Kidney capillary endothelial cell (primary cell): ENCODE data around the gene FIG4.
"Not testable (repeated sequence)": the region's sequence is repeated elsewhere in the genome, so short reads cannot be mapped to it uniquely, and the experiment has no call there.

Experiments
- DNase-seq: peaks from one replicate; pipeline ENCODE4 v3.0.0-alpha.2; 2018; ENCODE audit warnings: low spot score

The FIG4 gene

DNA sequence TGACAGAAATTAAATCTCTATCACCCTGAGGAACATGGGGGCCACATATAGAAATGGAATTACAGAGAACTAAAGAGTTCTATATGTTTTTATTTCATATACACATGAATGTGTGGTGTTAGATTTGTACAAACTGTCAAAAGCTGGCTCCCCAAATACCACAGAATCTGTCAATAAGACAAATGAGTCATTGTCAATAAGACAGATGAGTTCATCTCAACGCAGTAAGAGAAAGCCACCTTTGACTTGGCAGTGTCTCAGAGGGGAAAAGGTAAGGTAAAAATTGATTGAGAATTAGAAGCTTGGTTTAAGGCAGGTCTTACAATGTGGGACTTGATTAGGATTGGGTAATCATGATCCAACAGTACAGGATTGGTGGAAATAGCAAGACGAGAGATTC, 162.9 kb downstream of the FIG4 start:
- DNase-seq = no peak

DNA sequence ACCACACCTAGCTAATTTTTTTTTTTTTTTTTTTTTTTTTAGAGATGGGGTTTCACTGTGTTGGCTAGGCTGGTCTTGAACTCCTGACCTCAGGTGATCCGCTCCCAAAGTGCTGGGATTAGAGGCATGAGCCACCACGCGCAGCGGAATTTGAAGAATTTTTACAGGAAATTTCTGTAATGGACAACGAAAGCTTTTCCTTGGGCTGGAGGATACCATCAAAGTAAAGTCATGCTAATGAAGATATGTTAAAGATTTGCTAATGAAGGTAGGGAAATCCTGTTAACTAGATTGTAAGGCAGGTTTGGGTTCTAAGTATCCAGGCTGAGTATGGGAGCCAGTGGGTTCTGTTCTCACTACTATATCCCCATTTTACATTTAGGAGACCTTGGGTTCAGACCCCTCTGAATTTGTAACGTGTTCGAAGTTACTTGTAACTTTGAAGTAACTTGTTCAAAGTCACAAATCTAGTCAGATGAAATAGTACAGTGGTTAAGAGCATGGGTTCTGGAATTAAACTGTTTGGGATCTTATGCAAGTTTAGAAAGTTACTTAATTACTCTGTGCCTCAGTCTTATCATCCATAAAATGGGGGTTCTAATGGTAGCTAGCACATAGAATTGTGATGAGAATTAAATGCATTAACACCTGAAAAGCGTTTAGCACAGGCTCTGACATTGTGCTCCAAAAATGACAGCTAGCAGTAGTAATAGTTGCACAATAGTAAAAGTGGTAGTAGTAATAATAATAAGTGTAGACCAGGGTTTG, 163.6 kb downstream of the FIG4 start:
- DNase-seq = no peak

DNA sequence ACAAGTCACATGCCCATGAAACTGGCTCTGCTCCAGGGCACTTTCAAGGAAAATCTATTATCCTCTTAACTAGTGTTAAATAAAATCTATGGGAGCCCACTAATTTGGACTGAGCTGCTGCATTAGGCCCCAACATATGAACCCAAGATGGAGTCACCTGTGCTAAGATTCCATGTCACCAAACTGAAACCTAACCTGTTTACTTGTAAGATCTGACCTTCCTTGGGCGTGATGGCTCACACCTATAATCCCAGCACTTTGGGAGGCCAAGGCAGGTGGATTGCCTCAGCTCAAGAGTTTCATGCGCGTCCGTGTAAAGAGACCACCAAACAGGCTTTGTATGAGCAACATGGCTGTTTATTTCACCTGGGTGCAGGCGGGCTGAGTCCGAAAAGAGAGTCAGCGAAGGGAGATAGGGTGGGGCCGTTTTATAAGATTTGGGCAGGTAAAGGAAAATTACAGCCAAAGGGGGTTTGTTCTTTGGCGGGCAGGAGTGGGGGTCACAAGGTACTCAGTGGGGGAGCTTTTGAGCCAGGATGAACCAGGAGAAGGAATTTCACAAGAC, 164.5 kb downstream of the FIG4 start:
- not testable (repeated sequence) for DNase-seq

DNA sequence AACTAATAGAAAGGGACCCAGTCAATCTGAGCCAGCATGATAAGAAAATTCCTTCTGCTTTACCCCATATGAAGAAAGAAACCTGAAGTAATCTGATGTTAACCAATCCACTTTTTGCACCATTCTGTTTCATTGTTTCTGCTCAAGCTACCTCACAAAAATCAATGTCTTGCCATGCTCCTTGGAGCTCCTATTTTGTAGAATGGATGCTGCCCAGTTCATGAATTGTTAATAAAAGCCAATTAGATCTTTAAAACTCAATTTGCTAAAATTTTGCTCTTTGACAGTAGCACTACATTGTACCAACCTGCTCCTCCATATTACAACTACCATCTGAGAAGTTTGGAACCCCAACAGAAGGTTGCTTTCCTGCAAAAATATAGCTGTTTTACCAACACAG, 170.8 kb downstream of the FIG4 start:
- DNase-seq = no peak

DNA sequence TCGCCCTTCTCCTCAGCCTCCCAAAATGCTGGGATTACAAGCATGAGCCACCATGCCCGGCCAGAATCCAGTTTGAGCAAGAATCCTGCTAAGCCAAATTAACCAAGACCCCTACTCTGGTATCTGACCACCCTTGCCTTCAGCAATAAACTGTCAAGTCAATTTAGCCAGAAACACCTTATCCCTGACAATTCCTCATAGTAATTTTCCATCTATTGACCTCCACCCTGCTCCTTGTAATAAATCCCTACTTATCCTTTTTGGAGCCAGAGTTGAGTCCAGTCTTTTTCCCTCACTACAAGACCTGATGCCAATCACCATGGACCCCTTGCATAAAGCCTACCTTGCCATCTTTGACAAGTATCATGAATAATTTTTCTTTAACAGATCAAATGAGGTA, 173.0 kb downstream of the FIG4 start:
- no peak for DNase-seq

DNA sequence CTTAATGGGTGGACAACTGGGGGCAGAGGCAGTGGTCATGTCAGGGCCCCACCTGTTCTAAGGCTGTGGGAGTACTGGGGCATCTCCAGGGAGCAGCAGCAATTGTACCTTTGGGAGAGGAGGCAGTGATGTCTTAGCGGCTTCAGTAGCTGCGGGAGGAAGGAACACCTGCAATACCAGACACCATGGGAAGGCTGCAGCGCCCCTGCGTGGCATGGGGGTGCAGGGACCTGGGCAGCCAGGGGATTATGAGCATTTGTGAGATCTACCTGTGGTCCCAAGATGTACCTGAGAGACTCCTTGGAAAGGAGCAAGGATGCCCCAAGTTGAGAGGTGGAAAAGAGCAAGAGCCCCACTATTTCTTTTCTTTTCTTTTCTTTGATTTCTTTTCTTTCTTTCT, 174.9 kb downstream of the FIG4 start:
- no peak for DNase-seq

DNA sequence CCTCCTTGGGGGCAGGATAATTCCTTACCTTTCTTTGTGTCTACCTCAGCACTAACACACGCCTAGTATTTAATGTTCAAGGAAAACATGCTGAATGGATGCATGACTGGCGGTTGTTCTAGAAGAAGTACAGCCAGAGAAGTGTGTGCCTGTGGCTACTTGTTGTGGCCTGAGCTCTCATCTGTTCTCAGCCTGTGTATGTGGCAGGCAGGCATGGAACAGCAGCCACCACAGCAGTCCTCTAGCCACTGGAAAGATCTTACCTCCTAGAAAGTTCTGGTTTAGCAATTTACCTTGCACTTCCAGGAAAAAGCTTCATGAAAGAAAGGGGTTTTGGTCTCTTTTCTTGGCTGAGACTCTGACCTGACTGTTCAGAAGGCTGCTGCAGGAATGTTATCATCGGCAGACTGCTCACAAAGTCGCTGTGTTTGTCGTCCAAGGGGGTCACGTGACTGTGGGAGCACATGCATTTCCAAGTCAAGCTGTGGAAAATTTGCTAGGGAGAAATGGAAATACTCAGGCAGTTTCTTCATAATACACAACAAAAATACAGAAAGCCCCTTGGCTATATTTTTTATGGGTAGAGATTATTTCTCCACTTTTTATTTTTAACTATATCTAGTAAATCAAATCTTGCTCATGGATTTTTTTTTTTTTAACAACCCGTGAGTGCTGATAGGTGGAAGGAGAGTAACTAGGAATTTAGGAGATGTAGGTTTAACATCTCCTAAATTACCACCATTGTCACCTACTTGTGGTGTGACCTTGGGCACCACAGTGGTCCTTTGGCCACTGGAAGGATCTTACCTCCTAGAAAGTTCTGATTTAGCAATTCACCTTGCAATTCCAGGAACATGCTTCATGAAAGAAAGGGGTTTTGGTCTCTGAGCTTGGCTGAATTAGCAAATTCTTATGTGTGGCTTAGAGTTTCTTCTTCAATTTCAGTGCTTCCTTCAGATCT, 176.2 kb downstream of the FIG4 start:
- no peak for DNase-seq

DNA sequence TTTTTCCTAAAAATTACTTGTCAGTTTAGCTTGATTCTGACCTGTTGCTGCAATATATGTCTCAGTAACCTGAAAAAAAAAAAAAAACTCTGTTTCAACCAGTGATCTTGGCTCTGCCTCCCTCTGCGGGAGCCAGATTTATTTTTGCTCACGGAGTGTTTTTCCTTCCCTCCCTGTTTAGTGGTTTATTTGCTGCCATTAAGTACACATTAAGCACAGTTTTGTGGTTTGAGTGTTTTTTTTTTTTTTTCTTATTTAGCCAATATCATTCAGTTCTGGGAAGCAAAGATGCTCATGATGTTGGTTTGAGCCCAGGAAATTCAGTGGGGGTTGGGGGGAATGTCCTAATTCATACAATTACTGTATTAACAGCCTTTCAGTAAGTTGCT, 176.9 kb downstream of the FIG4 start:
- DNase-seq = no peak

DNA sequence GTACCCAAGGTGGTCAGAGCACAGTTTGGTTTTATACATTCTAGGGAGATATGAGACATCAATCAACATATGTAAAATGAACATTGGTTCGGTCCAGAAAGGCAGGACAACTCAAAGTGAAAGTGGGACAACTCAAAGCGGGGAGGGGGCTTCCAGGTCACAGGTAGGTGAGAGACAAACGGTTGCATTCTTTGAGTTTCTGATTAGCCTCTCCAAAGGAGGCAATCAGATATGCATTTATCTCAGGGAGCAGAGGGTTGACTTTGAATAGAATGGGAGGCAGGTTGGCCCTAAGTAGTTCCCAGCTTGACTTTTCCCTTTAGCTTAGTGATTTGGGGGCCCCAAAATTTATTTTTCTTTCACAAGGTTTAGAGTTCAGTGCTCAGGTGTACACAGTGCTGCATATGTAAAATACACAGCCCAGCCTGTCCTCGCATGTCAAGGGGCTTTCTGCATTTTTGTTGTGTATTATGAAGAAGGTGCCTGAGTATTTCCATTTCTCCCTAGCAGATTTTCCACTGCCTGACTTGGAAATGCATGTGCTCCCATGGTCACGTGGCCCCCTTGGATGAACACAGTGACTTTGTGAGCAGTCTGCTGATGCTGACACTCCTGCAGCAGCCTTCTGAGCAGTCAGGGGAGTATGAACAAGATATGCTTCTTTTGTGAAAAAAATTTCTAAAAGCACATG, 178.4 kb downstream of the FIG4 start:
- DNase-seq = not testable (repeated sequence)

DNA sequence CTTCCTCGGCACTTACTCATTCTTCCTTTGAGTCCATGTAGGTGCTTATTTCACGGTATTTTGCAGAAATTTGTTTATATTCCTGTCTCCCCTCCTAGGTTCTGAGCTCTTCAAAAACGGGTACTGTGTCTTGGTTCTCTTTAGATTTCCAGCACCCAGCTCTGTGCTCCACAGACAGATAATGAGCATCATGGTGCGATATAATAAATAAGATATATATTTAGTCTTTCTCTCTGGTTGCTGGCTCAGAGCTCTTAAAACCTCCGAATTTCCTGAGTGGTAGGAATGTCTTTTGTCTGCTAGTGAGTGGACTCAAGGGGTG, 179.0 kb downstream of the FIG4 start:
- DNase-seq = no peak

DNA sequence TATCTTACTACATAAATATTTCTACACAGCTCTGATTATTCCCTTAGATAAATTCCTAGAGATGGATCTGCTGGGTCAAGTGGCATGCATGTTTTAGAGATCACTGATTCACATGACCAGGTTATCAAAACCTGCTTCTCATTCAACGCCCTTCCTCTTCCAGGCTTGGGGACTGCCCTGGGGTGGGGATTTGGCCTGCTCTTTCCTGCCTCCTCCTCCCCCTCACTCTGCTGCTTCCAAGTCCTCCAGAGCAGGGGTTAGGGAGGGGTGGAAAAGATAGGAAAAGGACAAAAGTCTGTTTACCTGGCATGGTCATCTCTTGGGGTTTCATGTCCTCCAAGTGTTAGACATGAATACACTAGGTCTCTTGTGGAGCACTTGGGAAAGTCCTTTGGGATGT, 181.5 kb downstream of the FIG4 start:
- DNase-seq = no peak

DNA sequence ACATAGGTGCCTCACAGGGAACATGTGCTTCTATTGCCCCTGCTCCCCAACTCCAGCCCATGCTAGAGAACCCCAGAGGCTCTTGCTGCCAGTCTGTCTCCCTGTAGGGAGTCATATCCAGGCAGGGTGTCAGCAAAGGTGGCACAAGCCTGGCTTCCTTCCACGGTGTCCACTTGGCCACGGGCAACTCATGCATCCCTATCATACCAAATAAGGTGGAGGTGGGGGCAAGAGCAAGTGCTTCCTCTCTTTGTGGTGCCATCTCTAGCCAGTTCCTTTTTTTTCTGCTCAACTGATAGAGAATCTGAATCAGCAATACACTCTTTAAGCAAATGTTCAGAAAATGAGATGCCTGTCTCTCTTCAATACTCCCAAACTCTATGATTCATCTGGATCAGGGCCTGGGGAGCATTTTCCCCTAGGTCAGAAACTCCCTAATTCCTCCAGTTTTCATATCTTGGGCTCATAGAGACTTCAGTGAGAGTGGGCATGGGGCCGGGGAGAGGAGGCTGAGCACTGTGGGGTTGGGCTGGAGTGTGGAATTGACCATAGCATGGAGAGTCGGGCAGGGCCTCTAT, 182.0 kb downstream of the FIG4 start:
- DNase-seq = no peak

DNA sequence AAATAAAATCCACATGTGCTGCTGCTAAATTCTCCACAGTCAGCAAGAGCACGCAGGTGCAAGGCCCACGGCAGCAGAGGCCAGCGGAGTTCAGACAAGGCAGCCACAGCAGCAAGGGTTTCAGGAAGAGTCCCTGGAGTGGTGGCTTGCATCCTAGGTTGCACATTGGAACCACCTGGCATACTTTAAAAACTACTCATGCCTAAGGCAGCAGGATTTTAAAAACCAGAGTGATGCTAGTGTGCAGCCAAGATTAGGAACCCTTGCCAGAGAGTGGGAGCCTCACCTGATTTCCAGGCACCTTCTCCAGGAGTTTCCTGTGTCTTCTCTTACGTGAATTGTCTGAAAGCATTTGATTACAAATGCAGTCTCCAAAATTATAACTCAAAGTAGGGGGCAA, 183.0 kb downstream of the FIG4 start:
- no peak for DNase-seq

DNA sequence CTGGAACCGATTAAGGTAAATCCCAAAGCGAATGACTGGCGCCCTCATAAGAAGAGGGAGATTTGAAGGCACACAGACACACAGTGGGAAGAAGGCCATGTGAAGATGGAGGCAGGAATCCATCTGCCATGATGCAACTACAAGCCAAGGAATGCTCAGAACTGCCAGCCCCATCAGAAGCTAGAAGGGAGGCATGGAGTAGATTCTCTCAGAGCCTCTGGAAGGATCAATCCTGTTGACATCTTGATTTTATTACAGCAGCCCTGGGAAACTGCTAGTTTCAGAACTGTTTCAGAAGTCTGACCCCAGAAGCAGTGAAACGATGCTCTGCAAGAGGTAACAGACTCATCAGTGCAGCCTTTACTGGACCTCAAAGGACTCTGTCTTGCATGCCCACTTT, 183.5 kb downstream of the FIG4 start:
- no peak for DNase-seq
